HG02623 (cell line): ENCODE results near the gene SEC31A.
A peak's percentile ranks its signal among the peaks of the same experiment; 100 is the strongest.

ENCODE experiments used
- ATAC-seq: cut with Tn5 transposase; IDR thresholded peaks from one replicate; pipeline ENCODE4 v1.9.1; 2021; ENCODE audit warnings: moderate library complexity; ENCODE audit not compliant: unreplicated experiment

Gene SEC31A

DNA sequence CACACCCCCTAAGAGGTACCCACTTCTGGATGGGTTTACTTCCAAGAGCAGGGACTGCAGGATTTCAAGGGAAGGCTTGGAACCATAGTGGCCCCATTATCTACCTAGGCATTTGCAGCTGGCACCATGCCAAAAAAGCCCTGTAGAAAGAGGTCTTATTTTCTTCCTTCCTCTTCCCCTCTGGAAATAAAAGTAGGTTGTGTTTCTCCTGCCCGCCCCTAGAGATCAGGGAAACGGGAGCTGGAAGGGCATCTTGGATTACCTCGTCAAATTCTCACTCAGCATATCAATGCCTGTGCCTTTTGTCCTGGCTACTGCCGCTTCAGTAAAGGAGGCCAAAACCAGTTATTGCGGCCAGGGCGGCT lies 93.9 kb downstream of the SEC31A start:
- ATAC-seq, result no peak

DNA sequence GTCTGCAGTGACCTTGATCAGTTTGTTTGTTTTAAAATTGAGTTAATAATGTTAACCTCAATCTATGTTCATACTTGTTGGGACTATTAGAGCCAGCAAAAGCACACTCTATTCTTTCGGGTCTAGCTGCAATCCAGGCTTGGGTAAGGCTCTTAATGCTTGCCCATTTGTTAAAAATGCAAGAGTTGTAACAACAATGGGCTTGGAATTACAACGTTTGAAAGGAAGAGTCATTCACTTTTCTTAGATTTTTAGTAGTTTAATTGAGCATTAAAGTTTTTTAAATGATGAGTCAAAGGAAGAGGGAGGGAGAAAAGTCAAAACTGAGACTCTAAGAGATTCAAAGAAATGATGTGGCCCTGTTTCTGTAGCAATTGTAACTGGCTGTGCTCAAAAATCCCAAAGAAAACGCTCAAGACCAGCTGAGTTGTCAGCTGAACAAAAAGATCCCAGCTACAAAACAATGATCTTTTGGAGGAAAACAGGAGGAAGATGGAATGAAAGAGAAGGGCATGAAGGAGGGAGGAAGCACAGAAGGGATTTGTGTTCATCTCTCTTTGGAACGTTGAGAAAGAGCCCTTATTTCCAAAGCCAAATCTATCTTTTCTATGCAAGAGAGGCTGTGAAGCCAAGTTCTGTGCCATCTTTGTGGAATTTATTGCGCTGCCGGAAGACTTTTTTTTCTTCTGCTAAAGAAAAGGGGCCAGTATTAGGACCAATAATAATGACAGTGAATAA lies 97.9 kb downstream of the SEC31A start:
- ATAC-seq, result no peak

DNA sequence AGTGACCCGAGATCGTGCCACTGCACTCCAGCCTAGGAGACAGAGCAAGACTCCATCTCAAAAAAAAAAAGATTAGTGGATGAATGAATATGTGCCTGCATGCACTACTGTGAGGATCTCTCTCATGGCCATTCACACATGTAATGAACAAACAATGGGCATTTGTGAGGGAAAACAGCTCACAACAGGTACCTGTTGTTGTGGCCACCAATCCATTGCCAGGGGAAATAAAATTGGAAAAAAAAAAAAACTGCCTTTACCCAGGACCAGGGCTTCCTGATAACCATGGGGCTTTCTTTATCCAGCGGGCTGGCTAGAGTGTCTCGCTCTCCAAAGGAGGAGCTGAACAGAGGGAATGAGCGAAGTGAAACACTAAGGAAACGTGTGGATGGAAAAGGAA lies 99.8 kb downstream of the SEC31A start:
- ATAC-seq, result no peak

GRCh38 chr4:82790060-82790660 lies 100.8 kb downstream of the SEC31A start:
- no peak for ATAC-seq

- ATAC-seq, result no peak
Measured at GRCh38 chr4:82789025-82789776, 101.8 kb downstream of the SEC31A start.

DNA sequence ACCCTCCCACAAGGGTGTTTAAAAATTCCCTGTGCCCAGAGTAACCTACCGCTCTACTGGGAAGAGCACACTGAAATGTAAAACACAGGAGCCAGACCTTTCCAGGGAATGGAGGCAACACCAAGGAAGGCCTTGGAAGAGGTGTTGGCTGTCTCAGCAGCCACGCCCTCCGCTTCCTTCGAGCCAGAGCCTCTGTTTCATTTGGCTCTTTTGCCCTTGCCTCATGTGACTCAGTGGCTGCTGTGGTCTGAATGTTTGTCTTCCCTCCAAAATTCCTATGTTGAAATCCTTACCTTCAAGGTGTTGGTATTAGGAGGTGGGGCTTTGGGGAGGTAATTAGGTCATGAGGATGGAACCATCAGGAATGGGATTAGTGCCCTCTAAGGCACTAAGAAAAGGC lies 103.6 kb downstream of the SEC31A start:
- no peak for ATAC-seq

DNA sequence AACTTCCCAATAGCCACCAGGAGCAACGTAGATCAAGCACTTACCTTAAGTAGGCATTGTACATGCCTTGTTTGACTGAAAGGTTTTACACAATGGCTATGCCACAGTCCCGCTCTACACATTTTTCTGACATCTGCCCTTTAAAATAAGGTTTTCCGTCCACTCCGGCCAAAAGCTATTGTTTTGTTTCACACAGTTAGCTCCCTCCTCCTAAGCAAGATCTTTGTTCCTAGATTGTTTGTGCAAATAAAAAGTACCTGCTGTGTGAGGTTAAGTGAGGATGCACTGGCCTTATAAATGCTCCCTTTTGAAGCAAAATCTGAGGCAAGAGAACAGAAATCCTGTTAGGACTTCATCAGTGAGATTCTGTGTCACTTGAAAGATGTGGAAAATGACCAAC lies 104.1 kb downstream of the SEC31A start:
- ATAC-seq, result no peak

GRCh38 chr4:82785611-82786400 lies 105.1 kb downstream of the SEC31A start:
- ATAC-seq, result no peak

- ATAC-seq, result no peak
Measured at GRCh38 chr4:82784681-82785610, 106.0 kb downstream of the SEC31A start.

GRCh38 chr4:82782626-82783345 lies 108.2 kb downstream of the SEC31A start:
- ATAC-seq, result no peak

GRCh38 chr4:82780752-82781231 lies 110.2 kb downstream of the SEC31A start:
- ATAC-seq, result peak; percentile 73

DNA sequence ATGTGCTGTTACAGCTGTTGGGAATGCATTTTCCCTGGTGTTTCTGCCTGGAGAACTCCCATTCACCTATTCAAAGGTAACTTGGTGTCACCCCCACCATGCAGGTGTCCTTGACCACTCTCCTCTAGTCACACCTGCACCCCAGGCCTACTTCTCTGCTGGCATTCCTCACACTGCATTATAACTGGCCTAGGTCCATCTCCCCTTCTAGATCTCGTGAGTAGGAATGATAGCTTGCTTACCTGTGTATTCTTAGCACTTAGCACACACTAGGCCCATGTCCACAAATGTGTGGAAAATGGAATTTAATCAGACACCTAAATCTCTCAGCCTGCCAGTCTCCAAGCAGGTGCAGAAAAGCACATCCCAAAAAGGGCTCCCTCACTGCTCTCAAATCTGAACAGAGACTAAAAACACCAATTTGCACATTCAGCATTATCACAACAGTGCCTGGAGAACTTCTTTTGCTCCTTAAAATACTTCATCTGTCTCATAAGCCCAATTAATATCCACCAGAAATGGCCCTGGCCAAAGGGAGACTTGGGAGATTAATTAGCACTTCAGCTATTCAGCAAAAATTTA lies 110.7 kb downstream of the SEC31A start:
- no peak for ATAC-seq

DNA sequence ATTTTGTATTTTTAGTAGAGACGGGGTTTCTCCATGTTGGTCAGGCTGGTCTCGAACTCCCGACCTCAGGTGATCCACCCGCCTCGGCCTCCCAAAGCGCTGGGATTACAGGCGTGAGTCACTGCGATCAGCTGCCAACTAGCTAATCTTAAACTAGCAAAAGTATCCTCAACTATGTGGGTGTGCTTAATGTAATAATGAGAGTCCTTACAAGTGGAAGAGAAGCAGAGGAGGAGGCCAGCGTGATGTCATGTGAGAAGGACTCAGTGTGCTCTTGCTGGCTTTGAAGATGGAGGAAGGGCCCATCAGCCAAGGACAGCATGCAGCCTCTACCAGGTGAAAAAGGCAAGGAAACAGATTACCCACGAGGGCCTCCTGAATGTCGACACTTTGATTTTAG lies 111.9 kb downstream of the SEC31A start:
- no peak for ATAC-seq

DNA sequence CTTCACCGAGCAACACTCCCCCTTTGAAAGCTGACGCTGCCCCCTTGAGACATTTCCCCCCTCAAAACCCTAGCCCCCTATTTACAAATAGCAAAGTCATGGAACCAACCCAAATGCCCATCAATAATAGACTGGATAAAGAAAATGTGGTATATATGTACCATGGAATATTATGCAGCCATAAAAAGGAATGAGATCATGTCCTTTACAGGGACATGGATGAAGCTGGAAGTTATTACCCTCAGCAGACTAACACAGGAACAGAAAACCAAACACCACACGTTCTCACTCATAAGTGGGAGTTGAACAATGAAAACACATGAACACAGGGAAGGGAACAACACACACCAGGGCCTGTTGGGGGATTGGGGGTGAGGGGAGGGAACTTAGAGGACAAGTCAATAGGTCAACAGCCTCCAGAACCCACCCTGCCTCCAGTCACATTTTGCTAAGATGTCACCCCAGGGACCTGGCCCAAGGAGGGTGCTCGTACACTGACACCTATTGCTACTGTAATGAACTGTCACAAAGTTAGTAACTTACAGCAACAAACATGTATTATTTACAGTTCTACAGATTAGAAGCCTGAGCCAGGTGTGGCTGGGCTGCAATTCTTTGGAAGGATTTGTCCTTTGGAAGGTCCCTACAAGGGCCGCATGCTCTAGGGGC lies 113.0 kb downstream of the SEC31A start:
- ATAC-seq, result no peak

- ATAC-seq, result no peak
Measured at GRCh38 chr4:82776925-82777542, 113.9 kb downstream of the SEC31A start.

- no peak for ATAC-seq
Measured at GRCh38 chr4:82775243-82775642, 115.7 kb downstream of the SEC31A start.

DNA sequence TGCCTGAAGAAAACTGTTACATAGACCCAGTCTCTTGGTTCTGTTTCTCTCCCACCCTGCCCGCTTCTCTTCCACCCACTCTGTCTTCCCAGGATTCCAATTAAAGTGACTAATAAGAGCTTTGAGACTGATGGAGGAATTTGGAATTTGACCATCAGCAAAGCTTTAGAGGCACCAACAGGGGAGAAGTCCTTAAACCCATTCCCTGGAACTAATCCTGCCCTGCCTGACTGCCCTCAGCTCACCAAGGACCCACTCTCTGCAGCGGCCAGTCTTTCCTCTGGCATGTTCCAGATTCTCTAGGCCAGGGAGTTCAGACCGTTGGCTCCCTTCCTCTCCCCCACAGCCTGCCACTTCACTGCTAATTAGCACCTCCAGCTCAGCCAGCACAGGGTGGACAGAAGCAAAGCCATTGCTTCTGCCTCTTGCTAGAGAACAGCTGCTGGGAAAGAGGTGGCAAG lies 116.2 kb downstream of the SEC31A start:
- no peak for ATAC-seq

DNA sequence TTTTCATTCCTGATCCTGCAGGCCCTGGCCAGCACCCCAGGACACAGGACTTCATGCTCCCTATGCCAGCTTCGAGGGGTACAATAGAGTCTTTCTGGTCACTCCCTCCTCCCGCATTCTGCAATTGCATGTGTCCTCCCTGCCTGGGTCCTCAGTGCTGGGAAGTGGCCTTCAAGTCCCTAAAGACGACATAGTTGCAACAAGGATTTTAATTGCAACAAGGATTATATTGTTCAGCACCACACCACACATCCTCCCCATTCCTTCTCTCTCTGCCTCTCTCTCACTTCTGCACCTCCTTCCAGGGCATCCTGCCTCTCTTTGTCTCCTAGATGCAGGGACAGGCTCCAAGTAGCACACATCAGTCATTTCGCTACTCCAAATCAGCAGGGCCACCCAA lies 117.9 kb downstream of the SEC31A start:
- no peak for ATAC-seq
